ENCODE data around the gene SMAP1. TPM values are rescaled to one million over a fixed set of nuclear protein-coding genes. Genes with fewer than 3 reads are reported as not detected.
A peak's percentile ranks its signal among the peaks of the same experiment; 100 is the strongest.

The SMAP1 gene
- total RNA-seq, result 10 to 100 TPM in 4 of 6 experiments, 1 to 10 TPM in 2; 9.1 to 16.1 (median 12.2) TPM
- long read RNA-seq, partial matches to known transcripts, result 2 of 2 reads
- long read RNA-seq, other reads (novel, unspliced or antisense), result 0 of 2 reads

GRCh38 chr6:70667711-70668498 is at the start of gene SMAP1:
SMAP1 (plus strand) TSS chr6:70667883; CDS start chr6:70668024, 141 bp downstream.
- Histone ChIP-seq H3K9me3 (no peaks in the 10 kb centered on the region), H3K27me3 (no peaks in the 10 kb centered on the region), H3K36me3 (no peaks in the 10 kb centered on the region), H3K4me3 (peak within 1 kb of the TSS; percentile 77 to 90 (median 85)), H3K4me1 (peaks cover 0 to 9% (median 4%) of the 10 kb centered on the region in 4 donors), H3K27ac (peak within 1 kb of the TSS; percentile 74 to 88 (median 84))
- WGBS (ENCODE audit: insufficient coverage, low coverage, low lambda C conversion rate, missing lambda C conversion rate), result 0% methylated on average over 9 of the region's 90 CpGs
- intact Hi-C loops (cut with DNase I), result no loop called here
- peak; percentile 90 for TF ChIP-seq POLR2A (IDR thresholded peaks at IDR 0.05)
- no peak for TF ChIP-seq CTCF (IDR thresholded peaks at IDR 0.05)
- DNase-seq (peak; percentile 97), ATAC-seq (peak; percentile 97 to 99 (median 98))

GRCh38 chr6:70620746-70621145 is 46.9 kb upstream of the SMAP1 start:
- WGBS (ENCODE audit: insufficient coverage, low coverage, low lambda C conversion rate, missing lambda C conversion rate), result 100% methylated on average over 1 of the region's 1 CpG
- ATAC-seq (no peak), DNase-seq (no peak)
- Histone ChIP-seq H3K9me3 (no peaks in the 10 kb centered on the region), H3K27ac (no peak overlapping the region), H3K4me3 (no peak overlapping the region), H3K36me3 (no peaks in the 10 kb centered on the region), H3K4me1 (no peaks in the 10 kb centered on the region), H3K27me3 (no peaks in the 10 kb centered on the region)
- TF ChIP-seq CTCF (IDR thresholded peaks at IDR 0.05) (no peak), POLR2A (IDR thresholded peaks at IDR 0.05) (no peak)
- intact Hi-C loops (cut with DNase I), result no loop called here

- Histone ChIP-seq H3K36me3 (no peaks in the 10 kb centered on the region), H3K4me3 (no peak overlapping the region), H3K4me1 (no peaks in the 10 kb centered on the region), H3K27ac (no peak overlapping the region), H3K27me3 (no peaks in the 10 kb centered on the region), H3K9me3 (no peaks in the 10 kb centered on the region)
- intact Hi-C loops (cut with DNase I), result no loop called here
- WGBS (ENCODE audit: insufficient coverage, low coverage, low lambda C conversion rate, missing lambda C conversion rate), result 43% methylated on average over 1 of the region's 1 CpG
- ATAC-seq (no peak), DNase-seq (no peak)
- no peak for TF ChIP-seq CTCF (IDR thresholded peaks at IDR 0.05)
- TF ChIP-seq POLR2A (IDR thresholded peaks at IDR 0.05), result no peak
Measured at GRCh38 chr6:70622461-70622860, 45.2 kb upstream of the SMAP1 start.

GRCh38 chr6:70625436-70625835 is 42.2 kb upstream of the SMAP1 start:
- intact Hi-C loops (cut with DNase I), result no loop called here
- ATAC-seq (no peak), DNase-seq (no peak)
- no peaks in the 10 kb centered on the region for H3K36me3 ChIP-seq
- no peaks in the 10 kb centered on the region for H3K4me1 ChIP-seq
- no peaks in the 10 kb centered on the region for H3K9me3 ChIP-seq
- TF ChIP-seq CTCF (IDR thresholded peaks at IDR 0.05), result no peak
- no peak for TF ChIP-seq POLR2A (IDR thresholded peaks at IDR 0.05)
- H3K4me3 ChIP-seq, result no peak overlapping the region
- H3K27me3 ChIP-seq, result no peaks in the 10 kb centered on the region
- H3K27ac ChIP-seq, result no peak overlapping the region

Measured in right lobe of liver (tissue), 6 donors.